GM15510 (cell line): ENCODE results near the gene HIPK4.
A peak's percentile ranks its signal among the peaks of the same experiment; 100 is the strongest.

Source experiments
- POLR2A ChIP-seq: IDR thresholded peaks from 3 replicates; pipeline ENCODE4 v1.6.1; 2011; ENCODE audit warnings: borderline replicate concordance; ENCODE audit not compliant: insufficient read length; ENCODE audit errors: extremely low read depth

HIPK4 gene

GRCh38 chr19:40390084-40390742, at the start of gene HIPK4:
HIPK4 (minus strand) TSS chr19:40390181; CDS start chr19:40389902, 279 bp downstream.
- TF ChIP-seq POLR2A = no peak

- TF ChIP-seq POLR2A = no peak
These were observed 48.3 kb upstream of the HIPK4 start for GRCh38 chr19:40438284-40438683.

GRCh38 chr19:40433391-40434216, 43.6 kb upstream of the HIPK4 start:
- peak; percentile 47 for TF ChIP-seq POLR2A

- no peak for TF ChIP-seq POLR2A
These were observed 41.7 kb upstream of the HIPK4 start for GRCh38 chr19:40431698-40432097.

GRCh38 chr19:40425450-40426287, 35.7 kb upstream of the HIPK4 start, which contains the start of gene SERTAD1:
SERTAD1 (minus strand) TSS chr19:40425992; CDS start chr19:40423546, 2,446 bp downstream.
- TF ChIP-seq POLR2A = peak; percentile 99

- no peak for TF ChIP-seq POLR2A
These were observed 34.9 kb upstream of the HIPK4 start for GRCh38 chr19:40424637-40425449.

GRCh38 chr19:40423938-40424337, 34.0 kb upstream of the HIPK4 start:
- TF ChIP-seq POLR2A = no peak

- TF ChIP-seq POLR2A = no peak
These were observed 33.0 kb upstream of the HIPK4 start for GRCh38 chr19:40422748-40423566.

GRCh38 chr19:40421993-40422747, 32.2 kb upstream of the HIPK4 start:
- TF ChIP-seq POLR2A = no peak

- peak; percentile 79 for TF ChIP-seq POLR2A
These were observed 31.1 kb upstream of the HIPK4 start for GRCh38 chr19:40420766-40421765.

- TF ChIP-seq POLR2A = no peak
These were observed 30.4 kb upstream of the HIPK4 start for GRCh38 chr19:40420451-40420765.

- TF ChIP-seq POLR2A = no peak
These were observed 29.8 kb upstream of the HIPK4 start for GRCh38 chr19:40419780-40420179.
